RPMI8226 (cell line): ENCODE data around the gene SLX4IP.

Experiments used
- DNase-seq: peaks from one replicate; pipeline ENCODE4 v3.0.0-alpha.2; 2015

Gene SLX4IP

GRCh38 chr20:10524034-10524476 is 89.0 kb downstream of the SLX4IP start:
- no peak for DNase-seq

GRCh38 chr20:10524643-10525042 is 89.5 kb downstream of the SLX4IP start:
- DNase-seq, result no peak

GRCh38 chr20:10527781-10528180 is 92.7 kb downstream of the SLX4IP start:
- DNase-seq, result no peak

- DNase-seq, result no peak
Observed at GRCh38 chr20:10530883-10531282, 95.8 kb downstream of the SLX4IP start.

GRCh38 chr20:10531848-10532247 is 96.7 kb downstream of the SLX4IP start:
- no peak for DNase-seq

- DNase-seq, result no peak
Observed at GRCh38 chr20:10532361-10532760, 97.3 kb downstream of the SLX4IP start.

- DNase-seq, result peak; percentile 47
Observed at GRCh38 chr20:10536531-10536930, 101.4 kb downstream of the SLX4IP start.

- no peak for DNase-seq
Observed at GRCh38 chr20:10537850-10538480, 102.9 kb downstream of the SLX4IP start.

- DNase-seq, result no peak
Observed at GRCh38 chr20:10538768-10539167, 103.7 kb downstream of the SLX4IP start.

GRCh38 chr20:10539818-10540553 is 104.9 kb downstream of the SLX4IP start:
- no peak for DNase-seq

GRCh38 chr20:10540636-10541493 is 105.8 kb downstream of the SLX4IP start:
- no peak for DNase-seq

GRCh38 chr20:10541668-10542411 is 106.7 kb downstream of the SLX4IP start:
- DNase-seq, result no peak

GRCh38 chr20:10542442-10542841 is 107.3 kb downstream of the SLX4IP start:
- DNase-seq, result no peak

- DNase-seq, result no peak
Observed at GRCh38 chr20:10543480-10543879, 108.4 kb downstream of the SLX4IP start.

- DNase-seq, result no peak
Observed at GRCh38 chr20:10547276-10548114, 112.4 kb downstream of the SLX4IP start.

GRCh38 chr20:10549511-10549910 is 114.4 kb downstream of the SLX4IP start:
- no peak for DNase-seq

- no peak for DNase-seq
Observed at GRCh38 chr20:10550204-10551118, 115.4 kb downstream of the SLX4IP start.

- DNase-seq, result peak; percentile 4
Observed at GRCh38 chr20:10551732-10552724, 116.9 kb downstream of the SLX4IP start.

- peak; percentile 58 for DNase-seq
Observed at GRCh38 chr20:10553326-10553984, 118.3 kb downstream of the SLX4IP start.
